HCT116 (cell line): Measurements from ENCODE around the gene HSP90AB1.

Experiments
- CEBPB ChIP-seq: IDR thresholded peaks from 2 replicates; pipeline ENCODE4 v1.6.1; 2012; ENCODE audit warnings: low read depth
- CTCF ChIP-seq, 3 experiments: fragments of 200-600 bp in 1 of 3; sonication (generic) in 1 of 3; IDR thresholded peaks in 2 of 3; conservative IDR thresholded peaks in 1 of 3; 2 replicates each; pipeline ENCODE4 v1.5.1; 2012 to 2017; ENCODE audit warnings: low read depth in 2 of 3, low read length in 2 of 3, antibody characterized with exemption in 1 of 3, borderline replicate concordance in 1 of 3, control low read depth in 1 of 3, mild to moderate bottlenecking in 1 of 3, mixed read lengths in 1 of 3, mixed run types in 1 of 3, moderate library complexity in 1 of 3; ENCODE audit not compliant: insufficient read depth in 1 of 3
- POLR2A ChIP-seq: IDR thresholded peaks from 2 replicates; pipeline ENCODE4 v1.7.0; 2011; ENCODE audit warnings: borderline replicate concordance; ENCODE audit not compliant: insufficient read depth, insufficient read length; ENCODE audit errors: extremely low read depth
- TCF7L2 ChIP-seq: IDR thresholded peaks from 2 replicates; pipeline ENCODE4 v1.7.0; 2011; ENCODE audit warnings: borderline replicate concordance, inconsistent platforms; ENCODE audit not compliant: insufficient read depth, insufficient read length; ENCODE audit errors: extremely low read depth

GRCh38 chr6:44245391-44245911 lies 1.4 kb upstream of the HSP90AB1 start:
- TF ChIP-seq CEBPB (no peak), CTCF (IDR thresholded peaks at IDR 0.05 in 2 of 3, conservative IDR thresholded peaks at IDR 0.05 in 1 of 3; ENCODE audit: borderline replicate concordance in 1 of 3, insufficient read depth in 1 of 3, low read depth in 2 of 3, low read length in 2 of 3) (no peak), TCF7L2 (no peak), POLR2A (no peak)
